ENCODE results near the gene PPP1R7.
A peak's percentile ranks its signal among the peaks of the same experiment; 100 is the strongest.

Gene PPP1R7

GRCh38 chr2:241148239-241148638 lies 2.0 kb upstream of the PPP1R7 start:
- no peak for TF ChIP-seq TCF12 (IDR thresholded peaks at IDR 0.05; ENCODE audit: low read depth)
- TF ChIP-seq YY1 (IDR thresholded peaks at IDR 0.05; ENCODE audit: low read depth), result no peak

GRCh38 chr2:241148891-241149674 lies 1.2 kb upstream of the PPP1R7 start, which contains the start of gene PASK:
PASK (minus strand) TSS chr2:241149472; CDS start chr2:241143032, 6,440 bp downstream.
- peak; percentile 54; the same call in 1 of the 2 replicates for TF ChIP-seq EGR1 (IDR thresholded peaks at IDR 0.05)
- TF ChIP-seq MAX (IDR thresholded peaks at IDR 0.05), result peak; percentile 71
- 0 out of 2 replicates have a peak, but pooled peaks have one; percentile 31 for TF ChIP-seq YY1 (IDR thresholded peaks at IDR 0.05; ENCODE audit: low read depth)
- peak; percentile 54; the same call in 1 of the 2 replicates for TF ChIP-seq TAF1 (IDR thresholded peaks at IDR 0.05; ENCODE audit: low read depth)
- TF ChIP-seq FOXM1 (IDR thresholded peaks at IDR 0.05; ENCODE audit: borderline replicate concordance, low read depth), result no peak
- TF ChIP-seq TCF12 (IDR thresholded peaks at IDR 0.05; ENCODE audit: low read depth), result 0 out of 2 replicates have a peak, but pooled peaks have one; percentile 5
- no peak for TF ChIP-seq REST (IDR thresholded peaks at IDR 0.05; ENCODE audit: low read depth)

GRCh38 chr2:241149675-241149924 lies 667 bp upstream of the PPP1R7 start:
- TF ChIP-seq EGR1 (IDR thresholded peaks at IDR 0.05), result no peak

GRCh38 chr2:241150660-241151530 lies 628 bp downstream of the PPP1R7 start:
- TF ChIP-seq TAF1 (IDR thresholded peaks at IDR 0.05; ENCODE audit: low read depth) (no peak), TEAD4 (IDR thresholded peaks at IDR 0.05) (no peak), USF1 (IDR thresholded peaks at IDR 0.05) (peak; percentile 54; the same call in 1 of the 2 replicates), EGR1 (IDR thresholded peaks at IDR 0.05) (0 out of 2 replicates have a peak, but pooled peaks have one; percentile 24)

GRCh38 chr2:241151934-241152660 lies 1.8 kb downstream of the PPP1R7 start:
- no peak for TF ChIP-seq FOXM1 (IDR thresholded peaks at IDR 0.05; ENCODE audit: borderline replicate concordance, low read depth)
- TF ChIP-seq YY1 (IDR thresholded peaks at IDR 0.05; ENCODE audit: low read depth), result no peak
- no peak for TF ChIP-seq REST (IDR thresholded peaks at IDR 0.05; ENCODE audit: low read depth)
- TF ChIP-seq EP300 (IDR thresholded peaks at IDR 0.05; ENCODE audit: borderline replicate concordance), result no peak
- no peak for TF ChIP-seq EGR1 (IDR thresholded peaks at IDR 0.05)
- no peak for TF ChIP-seq TEAD4 (IDR thresholded peaks at IDR 0.05)
- no peak for TF ChIP-seq ZBTB7A (IDR thresholded peaks at IDR 0.05; ENCODE audit: low read depth)
- TF ChIP-seq NFIC (IDR thresholded peaks at IDR 0.05), result no peak
- TF ChIP-seq TCF12 (IDR thresholded peaks at IDR 0.05; ENCODE audit: low read depth), result no peak
- no peak for TF ChIP-seq CEBPB (IDR thresholded peaks at IDR 0.05)

- TF ChIP-seq TCF12 (IDR thresholded peaks at IDR 0.05; ENCODE audit: low read depth) (no peak), FOXM1 (IDR thresholded peaks at IDR 0.05; ENCODE audit: borderline replicate concordance, low read depth) (no peak), REST (IDR thresholded peaks at IDR 0.05; ENCODE audit: low read depth) (no peak), USF1 (IDR thresholded peaks at IDR 0.05) (no peak), TEAD4 (IDR thresholded peaks at IDR 0.05) (no peak), CEBPB (IDR thresholded peaks at IDR 0.05) (no peak), EGR1 (IDR thresholded peaks at IDR 0.05) (no peak), EP300 (IDR thresholded peaks at IDR 0.05; ENCODE audit: borderline replicate concordance) (no peak), ZBTB7A (IDR thresholded peaks at IDR 0.05; ENCODE audit: low read depth) (no peak), YY1 (IDR thresholded peaks at IDR 0.05; ENCODE audit: low read depth) (no peak), CREB1 (IDR thresholded peaks at IDR 0.05; ENCODE audit: low read depth) (no peak), NFIC (IDR thresholded peaks at IDR 0.05) (no peak), RAD21 (IDR thresholded peaks at IDR 0.05; ENCODE audit: low read depth) (no peak)
Observed at GRCh38 chr2:241153616-241154015, 3.3 kb downstream of the PPP1R7 start.

Measured in Ishikawa (cell line).